AML-193 (cell line): Measurements from ENCODE around the gene OMG.
"Not testable (repeated sequence)": the region's sequence is repeated elsewhere in the genome, so short reads cannot be mapped to it uniquely, and the experiment has no call there.

Experiments
- DNase-seq, 2 experiments: peaks; one replicate each; lab custom pipeline; 2025; lab: John Stamatoyannopoulos, UW

The OMG gene, protein sequence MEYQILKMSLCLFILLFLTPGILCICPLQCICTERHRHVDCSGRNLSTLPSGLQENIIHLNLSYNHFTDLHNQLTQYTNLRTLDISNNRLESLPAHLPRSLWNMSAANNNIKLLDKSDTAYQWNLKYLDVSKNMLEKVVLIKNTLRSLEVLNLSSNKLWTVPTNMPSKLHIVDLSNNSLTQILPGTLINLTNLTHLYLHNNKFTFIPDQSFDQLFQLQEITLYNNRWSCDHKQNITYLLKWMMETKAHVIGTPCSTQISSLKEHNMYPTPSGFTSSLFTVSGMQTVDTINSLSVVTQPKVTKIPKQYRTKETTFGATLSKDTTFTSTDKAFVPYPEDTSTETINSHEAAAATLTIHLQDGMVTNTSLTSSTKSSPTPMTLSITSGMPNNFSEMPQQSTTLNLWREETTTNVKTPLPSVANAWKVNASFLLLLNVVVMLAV

GRCh38 chr17:31297090-31297489 lies at the start of gene OMG:
OMG (minus strand) TSS chr17:31297239; CDS start chr17:31296331, 908 bp downstream.
- no peak for DNase-seq

DNA sequence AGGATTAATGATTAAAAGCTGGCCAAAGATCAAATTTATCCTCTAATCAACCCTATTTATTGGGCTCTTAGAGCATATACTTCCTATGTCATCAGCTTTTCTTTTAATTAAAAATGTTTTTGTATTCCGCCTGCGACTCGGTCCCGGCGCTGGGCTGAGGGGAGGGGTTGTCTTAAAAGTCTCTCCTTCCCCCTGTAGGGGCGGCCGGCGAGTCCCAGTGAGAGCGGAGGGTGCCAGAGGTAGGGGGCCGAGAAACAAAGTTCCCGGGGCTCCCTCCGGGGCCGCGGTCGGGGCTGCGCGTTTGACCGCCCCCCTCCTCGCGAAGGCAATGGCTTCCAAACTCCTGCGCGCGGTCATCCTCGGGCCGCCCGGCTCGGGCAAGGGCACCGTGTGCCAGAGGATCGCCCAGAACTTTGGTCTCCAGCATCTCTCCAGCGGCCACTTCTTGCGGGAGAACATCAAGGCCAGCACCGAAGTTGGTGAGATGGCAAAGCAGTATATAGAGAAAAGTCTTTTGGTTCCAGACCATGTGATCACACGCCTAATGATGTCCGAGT lies 48.2 kb upstream of the OMG start:
- not testable (repeated sequence) for DNase-seq

DNA sequence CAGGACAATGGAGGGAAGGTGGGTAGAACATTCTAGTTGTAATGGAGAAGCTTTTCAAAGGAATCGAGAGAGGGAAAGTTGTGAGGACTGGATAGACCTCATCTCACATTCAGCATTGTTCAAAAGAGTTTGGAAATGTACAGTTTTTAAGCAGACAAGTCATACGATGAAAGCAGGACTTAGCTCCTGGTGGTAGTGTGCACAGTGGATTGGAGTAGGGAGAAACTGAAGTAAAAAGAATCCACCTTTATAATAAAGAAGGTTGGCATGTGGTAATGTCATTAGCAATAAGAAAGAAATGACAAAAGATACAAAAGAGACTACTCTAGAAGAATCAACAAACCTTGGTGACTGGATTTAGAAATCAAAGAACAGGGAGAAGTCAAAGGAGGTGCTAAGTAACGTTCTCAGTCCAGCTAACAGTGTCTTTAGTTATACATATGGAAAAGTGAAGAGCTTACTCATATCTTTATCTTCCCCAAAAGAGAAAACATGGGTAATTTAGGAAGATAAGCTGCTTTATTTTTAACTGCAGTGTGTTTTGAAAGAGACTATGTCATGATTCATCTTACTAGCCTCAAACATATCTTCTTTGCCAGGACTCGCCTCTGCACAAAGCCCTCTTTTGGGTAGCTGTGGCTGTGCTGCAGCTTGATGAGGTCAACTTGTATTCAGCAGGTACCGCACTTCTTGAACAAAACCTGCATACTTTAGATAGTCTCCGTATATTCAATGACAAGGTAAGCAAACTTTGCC lies 43.0 kb upstream of the OMG start:
- DNase-seq = no peak

DNA sequence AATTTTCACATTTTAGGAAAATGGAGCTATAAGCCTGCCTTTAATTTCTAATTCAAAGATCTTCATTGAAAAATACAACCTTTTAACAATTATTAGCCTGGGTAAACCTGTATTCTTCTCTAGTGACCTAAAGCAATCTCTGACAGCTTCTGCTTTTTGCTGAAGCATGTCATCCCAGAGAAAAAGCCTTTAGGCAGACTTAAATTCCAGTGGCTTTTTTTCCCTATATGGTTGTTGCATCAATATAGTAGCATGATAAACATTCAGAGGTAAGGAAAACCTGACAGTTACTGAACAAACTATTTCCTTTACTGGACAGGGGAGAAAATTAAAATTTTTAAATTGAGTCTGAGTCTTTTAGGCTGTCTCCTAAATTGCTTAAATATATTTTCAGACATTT lies 32.2 kb upstream of the OMG start:
- DNase-seq = no peak

- DNase-seq = no peak
Measured at GRCh38 chr17:31328160-31328535, 31.1 kb upstream of the OMG start.

GRCh38 chr17:31327534-31328159 lies 30.6 kb upstream of the OMG start:
- no peak for DNase-seq

- DNase-seq = no peak
Measured at GRCh38 chr17:31323551-31323950, 26.5 kb upstream of the OMG start.

- DNase-seq = no peak
Measured at GRCh38 chr17:31321966-31322365, 24.9 kb upstream of the OMG start.

GRCh38 chr17:31321481-31321880 lies 24.4 kb upstream of the OMG start, which contains the start of gene EVI2A:
EVI2A (minus strand) TSS chr17:31321622; CDS start chr17:31319013, 2,609 bp downstream.
- DNase-seq = peak; percentile 67 to 73

GRCh38 chr17:31320791-31321190 lies 23.8 kb upstream of the OMG start:
- DNase-seq = no peak

DNA sequence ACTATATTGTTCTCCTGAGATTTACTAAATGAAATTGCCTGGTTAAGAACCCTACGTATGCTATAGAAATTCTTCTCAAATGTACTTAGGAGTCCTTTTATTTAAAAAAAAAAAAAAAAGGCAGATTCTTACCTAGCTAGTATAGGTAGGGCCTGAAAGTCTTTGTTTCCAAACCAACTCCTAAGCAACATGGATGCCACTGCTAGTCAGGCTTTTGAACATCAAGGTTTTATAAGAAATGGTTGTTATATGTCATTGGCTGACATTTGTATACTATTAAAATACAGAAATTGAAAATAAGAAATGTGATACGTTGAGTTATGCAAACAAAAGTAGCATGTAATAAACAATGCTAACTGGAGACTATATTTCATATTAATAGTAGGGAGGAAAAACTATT lies 23.2 kb upstream of the OMG start:
- no peak for DNase-seq

- DNase-seq = peak in 1 of 2 experiments; percentile 39
Measured at GRCh38 chr17:31318851-31319661, 22.0 kb upstream of the OMG start.

GRCh38 chr17:31318298-31318801 lies 21.3 kb upstream of the OMG start:
- peak; percentile 26 to 38 for DNase-seq

- no peak for DNase-seq
Measured at GRCh38 chr17:31314782-31315100, 17.7 kb upstream of the OMG start.

DNA sequence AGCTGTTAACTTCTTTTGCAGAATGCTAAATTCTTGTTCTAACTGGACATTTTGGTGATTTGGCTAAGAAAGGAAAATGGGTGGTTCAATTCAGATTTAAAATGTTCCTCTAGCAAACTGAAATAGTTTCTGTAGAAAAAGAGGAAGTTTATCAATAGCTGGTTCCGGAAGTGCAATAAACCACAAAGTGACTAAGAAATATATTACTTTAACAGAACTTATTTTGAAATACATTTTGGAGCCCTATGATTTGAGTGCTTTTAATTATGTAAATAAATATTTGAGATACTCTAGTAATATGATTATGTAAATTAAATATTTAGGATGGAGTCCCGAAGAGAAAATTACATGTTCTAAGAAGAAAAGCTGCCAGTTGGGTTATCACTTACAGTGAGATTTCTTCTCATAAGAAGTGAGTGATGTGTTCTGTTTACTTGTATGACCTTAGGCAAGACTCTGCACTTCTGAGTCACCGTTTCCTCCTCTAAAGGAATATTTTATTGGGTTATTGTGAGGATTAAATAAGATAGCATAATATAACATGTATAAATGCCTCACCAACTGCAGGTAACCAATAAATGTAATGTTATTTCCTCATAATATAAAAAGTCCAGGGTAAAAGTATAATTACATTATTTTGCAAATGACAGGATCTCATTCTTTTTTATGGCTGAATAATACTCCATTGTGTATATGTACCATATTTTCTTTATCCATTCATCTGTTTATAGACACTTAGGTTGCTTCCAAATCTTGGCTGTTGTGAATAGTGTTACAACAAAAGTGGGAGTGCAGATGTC lies 17.1 kb upstream of the OMG start, which contains the start of gene EVI2B:
TSS of gene EVI2B (minus strand) at position 73 of the 800 bp plus-strand sequence. CDS start 8,445 bp downstream, outside the sequence.
- DNase-seq = peak; percentile 78 to 86

GRCh38 chr17:31312223-31312622 lies 15.2 kb upstream of the OMG start:
- not testable (repeated sequence) for DNase-seq

- no peak for DNase-seq
Measured at GRCh38 chr17:31311526-31311925, 14.5 kb upstream of the OMG start.

GRCh38 chr17:31310886-31311285 lies 13.8 kb upstream of the OMG start:
- DNase-seq = no peak

GRCh38 chr17:31310260-31310659 lies 13.2 kb upstream of the OMG start:
- peak in 1 of 2 experiments; percentile 6 for DNase-seq

DNA sequence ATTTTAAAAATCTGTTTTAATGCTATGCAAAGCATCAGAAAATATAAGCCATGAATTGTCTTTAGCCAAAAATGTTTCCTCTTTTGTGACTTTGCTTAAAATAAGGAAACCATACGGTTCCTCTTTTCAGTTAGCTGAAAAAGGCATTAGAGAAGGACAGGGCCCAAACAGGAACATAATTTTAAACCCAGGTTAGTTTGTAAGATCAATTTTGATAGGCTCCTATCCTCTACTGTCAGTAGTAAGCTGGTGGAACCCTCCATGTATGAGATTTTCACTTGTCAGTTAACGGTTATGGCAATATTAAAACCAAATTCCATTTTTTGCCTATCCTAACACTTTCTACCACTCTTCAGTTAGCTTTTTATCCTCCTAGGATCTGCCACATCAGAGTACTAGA lies 12.5 kb upstream of the OMG start:
- peak; percentile 70 to 71 for DNase-seq
